H1 (cell line): ENCODE data around the gene CHD9NB. TPM values are rescaled to one million over a fixed set of nuclear protein-coding genes. Genes with fewer than 3 reads are reported as not detected.

Source experiments
- CTCF ChIA-PET: fragments of 300-600 bp; sonication (Branson Sonifier 250); formaldehyde crosslinking; loops from one replicate; lab custom pipeline; 2021; ENCODE audit not compliant: partially characterized antibody; lab: Charles Lee
- POLR2A ChIA-PET: fragments of 300-600 bp; sonication (Branson Sonifier 250); formaldehyde crosslinking; loops from one replicate; lab custom pipeline; 2021; ENCODE audit warnings: inconsistent platforms; ENCODE audit not compliant: partially characterized antibody; lab: Charles Lee
- DNase-seq, 2 experiments: peaks; one replicate each; pipeline versions ENCODE4 v3.0.0 to v3.0.0-alpha.2; 2010 to 2022; ENCODE audit warnings: low spot score in 2 of 2, low read depth in 1 of 2, mixed read lengths in 1 of 2
- FAIRE-seq: peaks from 2 replicates; lab custom pipeline; 2011; peaks lifted over from hg19 to GRCh38; lab: Jason Lieb, UNC
- H2AFZ ChIP-seq: 2 replicates; pipeline ENCODE4 v1.8.1; 2012; ENCODE audit warnings: low read length, inconsistent platforms
- H2AK5ac ChIP-seq: 2 replicates; pipeline ENCODE4 v1.6.1; 2013; ENCODE audit warnings: low read depth, low read length
- H2BK120ac ChIP-seq: replicated peaks from 2 replicates; pipeline ENCODE3; 2013; ENCODE audit warnings: low read depth, low read length, inconsistent platforms
- H2BK12ac ChIP-seq: 2 replicates; pipeline ENCODE4 v1.6.1; 2013; ENCODE audit warnings: low read depth, low read length
- H2BK15ac ChIP-seq: 2 replicates; pipeline ENCODE4 v1.6.1; 2013; ENCODE audit warnings: low read length
- H2BK20ac ChIP-seq: 2 replicates; pipeline ENCODE4 v1.6.1; 2013; ENCODE audit warnings: low read length
- H2BK5ac ChIP-seq: 2 replicates; pipeline ENCODE4 v1.6.1; 2013; ENCODE audit warnings: low read depth, low read length
- H3K14ac ChIP-seq: 2 replicates; pipeline ENCODE4 v1.6.1; 2013; ENCODE audit warnings: inconsistent platforms; ENCODE audit not compliant: insufficient read length
- H3K18ac ChIP-seq: 2 replicates; pipeline ENCODE4 v1.6.1; 2013; ENCODE audit warnings: low read length; ENCODE audit errors: extremely low read depth
- H3K23ac ChIP-seq: 2 replicates; pipeline ENCODE4 v1.6.1; 2013; ENCODE audit warnings: inconsistent platforms; ENCODE audit not compliant: insufficient read length
- H3K23me2 ChIP-seq: 2 replicates; pipeline ENCODE4 v1.6.1; 2013; ENCODE audit warnings: low read depth, low read length
- H3K27ac ChIP-seq: 2 replicates; pipeline ENCODE4 v1.6.1; 2011; ENCODE audit warnings: low read depth, low read length, inconsistent platforms
- H3K27me3 ChIP-seq, 4 experiments: replicated peaks in 1 of 4; 1 replicate in 1 of 4; 2 replicates in 3 of 4; pipeline versions ENCODE4 v1.6.1 to v1.8.1; 2011 to 2013; ENCODE audit warnings: low read length in 3 of 4, mild to moderate bottlenecking in 3 of 4, inconsistent platforms in 2 of 4, mixed read lengths in 2 of 4, moderate library complexity in 1 of 4; ENCODE audit not compliant: control insufficient read depth in 3 of 4, insufficient read depth in 3 of 4; ENCODE audit errors: extremely low read depth in 1 of 4
- H3K36me3 ChIP-seq, 4 experiments: 2 replicates each; pipeline versions ENCODE4 v1.6.1 to v1.8.1; 2011 to 2013; ENCODE audit warnings: mild to moderate bottlenecking in 4 of 4, low read length in 3 of 4, moderate library complexity in 2 of 4, control low read depth in 1 of 4, inconsistent platforms in 1 of 4; ENCODE audit not compliant: insufficient read depth in 4 of 4, control insufficient read depth in 2 of 4
- H3K4ac ChIP-seq: replicated peaks from 2 replicates; pipeline ENCODE3; 2013; ENCODE audit warnings: low read length, low read depth, mixed read lengths, inconsistent platforms; ENCODE audit not compliant: insufficient read length
- H3K4me1 ChIP-seq, 4 experiments: replicated peaks in 1 of 4; 1 replicate in 1 of 4; 2 replicates in 3 of 4; pipeline versions ENCODE4 v1.6.1 to v1.8.1; 2011 to 2013; ENCODE audit warnings: low read length in 3 of 4, inconsistent platforms in 2 of 4, mixed read lengths in 1 of 4; ENCODE audit not compliant: insufficient read depth in 4 of 4, control insufficient read depth in 3 of 4
- H3K4me2 ChIP-seq, 2 experiments: 2 replicates each; pipeline versions ENCODE4 v1.6.1 to v1.8.1; 2011 to 2013; ENCODE audit warnings: low read depth in 2 of 2, low read length in 2 of 2, control low read depth in 1 of 2, inconsistent platforms in 1 of 2, mild to moderate bottlenecking in 1 of 2; ENCODE audit not compliant: insufficient read depth in 1 of 2
- H3K4me3 ChIP-seq, 4 experiments: fragments of 200-600, 300-600 bp in 1 of 4; sonication (generic), shearing (Covaris generic), sonication (Bioruptor Twin) in 1 of 4; 2 replicates each; pipeline versions ENCODE4 v1.5.1 to v1.8.1; 2011 to 2016; ENCODE audit warnings: low read length in 4 of 4, low read depth in 3 of 4, control low read depth in 2 of 4, inconsistent platforms in 2 of 4, mild to moderate bottlenecking in 2 of 4, mixed read lengths in 1 of 4, moderate library complexity in 1 of 4; ENCODE audit not compliant: insufficient read depth in 2 of 4; ENCODE audit errors: extremely low read depth in 1 of 4
- H3K56ac ChIP-seq: replicated peaks from 2 replicates; pipeline ENCODE3; 2013; ENCODE audit warnings: low read depth, mild to moderate bottlenecking, mixed read lengths, low read length, inconsistent platforms; ENCODE audit not compliant: insufficient read length
- H3K79me1 ChIP-seq: 2 replicates; pipeline ENCODE4 v1.6.1; 2013; ENCODE audit warnings: low read depth, low read length, control low read depth
- H3K79me2 ChIP-seq, 2 experiments: 2 replicates each; pipeline versions ENCODE4 v1.6.1 to v1.8.1; 2012 to 2013; ENCODE audit warnings: low read length in 2 of 2, mild to moderate bottlenecking in 2 of 2, inconsistent platforms in 1 of 2; ENCODE audit not compliant: insufficient read depth in 2 of 2, control insufficient read depth in 1 of 2
- H3K9ac ChIP-seq, 4 experiments: replicated peaks in 1 of 4; 1 replicate in 1 of 4; 2 replicates in 3 of 4; pipeline versions ENCODE4 v1.6.1 to v1.8.1; 2011 to 2013; ENCODE audit warnings: low read depth in 3 of 4, low read length in 3 of 4, control low read depth in 2 of 4, mild to moderate bottlenecking in 2 of 4, moderate library complexity in 2 of 4, inconsistent platforms in 1 of 4; ENCODE audit errors: extremely low read depth in 1 of 4
- H3K9me3 ChIP-seq, 2 experiments: 2 replicates each; pipeline versions ENCODE4 v1.6.1 to v1.8.1; 2012 to 2013; ENCODE audit warnings: mild to moderate bottlenecking in 2 of 2, moderate library complexity in 2 of 2, control low read depth in 1 of 2, inconsistent platforms in 1 of 2, low read depth in 1 of 2, low read length in 1 of 2, mixed read lengths in 1 of 2; ENCODE audit not compliant: insufficient read depth in 2 of 2
- H4K20me1 ChIP-seq, 2 experiments: replicated peaks in 1 of 2; 2 replicates each; pipeline versions ENCODE3 to v1.8.1; 2011 to 2013; ENCODE audit warnings: inconsistent platforms in 2 of 2, low read length in 2 of 2, mild to moderate bottlenecking in 1 of 2; ENCODE audit not compliant: insufficient read depth in 2 of 2, control insufficient read depth in 1 of 2
- H4K5ac ChIP-seq: 2 replicates; pipeline ENCODE4 v1.6.1; 2013; ENCODE audit warnings: low read length, low read depth, mixed read lengths, inconsistent platforms; ENCODE audit not compliant: insufficient read length
- H4K8ac ChIP-seq: 2 replicates; pipeline ENCODE4 v1.8.0; 2013; ENCODE audit warnings: mild to moderate bottlenecking, moderate library complexity, low read length, inconsistent platforms; ENCODE audit not compliant: insufficient read depth; ENCODE audit errors: extremely low read depth
- H4K91ac ChIP-seq: replicated peaks from 2 replicates; pipeline ENCODE3; 2013; ENCODE audit warnings: low read length, mixed read lengths, inconsistent platforms; ENCODE audit not compliant: insufficient read length
- ATF3 ChIP-seq: IDR thresholded peaks from 2 replicates; pipeline ENCODE4 v1.6.1; 2011; ENCODE audit warnings: low read depth, mild to moderate bottlenecking, low read length; ENCODE audit not compliant: insufficient read depth
- BCL11A ChIP-seq, 2 experiments: IDR thresholded peaks; one replicate each; pipeline ENCODE4 v1.6.1; 2011; ENCODE audit warnings: low read depth in 2 of 2, low read length in 2 of 2, mild to moderate bottlenecking in 2 of 2
- CBX8 ChIP-seq: fragments of 300-800, 300-1000 bp; sonication (generic); IDR thresholded peaks from 2 replicates; pipeline ENCODE4 v1.7.1; 2016; ENCODE audit warnings: low read depth, low read length, borderline replicate concordance
- CHD2 ChIP-seq: IDR thresholded peaks from 2 replicates; pipeline ENCODE4 v1.6.1; 2012; ENCODE audit warnings: low read length, improper control_type of control experiment
- CREB1 ChIP-seq: IDR thresholded peaks from 2 replicates; pipeline ENCODE4 v1.6.1; 2012; ENCODE audit warnings: inconsistent platforms
- EP300 ChIP-seq, 2 experiments: IDR thresholded peaks; 1 replicate in 1 of 2; 2 replicates in 1 of 2; pipeline ENCODE4 v1.6.1; 2011 to 2012; ENCODE audit warnings: low read depth in 2 of 2, low read length in 2 of 2, mild to moderate bottlenecking in 2 of 2, borderline replicate concordance in 1 of 2, inconsistent platforms in 1 of 2, moderate library complexity in 1 of 2
- JUN ChIP-seq: IDR thresholded peaks from 2 replicates; pipeline ENCODE4 v1.6.1; 2011; ENCODE audit warnings: low read depth, mild to moderate bottlenecking, improper control_type of control experiment, low read length
- MAFK ChIP-seq: IDR thresholded peaks from 2 replicates; pipeline ENCODE4 v1.6.1; 2012; ENCODE audit warnings: low read depth, mild to moderate bottlenecking, improper control_type of control experiment, low read length
- TAF7 ChIP-seq: optimal IDR thresholded peaks from 2 replicates; pipeline ENCODE3; 2011; ENCODE audit warnings: low read depth, mild to moderate bottlenecking, inconsistent platforms, low read length, moderate library complexity, borderline replicate concordance
- TEAD4 ChIP-seq: IDR thresholded peaks from 2 replicates; pipeline ENCODE4 v1.6.1; 2012; ENCODE audit warnings: low read depth, low read length, inconsistent platforms, mixed read lengths
- WGBS, 2 experiments: shearing (Covaris generic) in 1 of 2; methylation state at CpG; one replicate each; pipeline versions ENCODE4 v1.1.6 to v1.1.7; 2013 to 2015; ENCODE audit warnings: low lambda C conversion rate in 2 of 2, mixed read lengths in 2 of 2, inconsistent platforms in 1 of 2, low coverage in 1 of 2, missing lambda C conversion rate in 1 of 2; ENCODE audit not compliant: insufficient replicate concordance in 2 of 2, insufficient coverage in 1 of 2, insufficient read length in 1 of 2; ENCODE audit errors: extremely low coverage in 1 of 2, missing lambda C conversion rate in 1 of 2; 5-methylcytosine and 5-hydroxymethylcytosine counted together
- polyA plus RNA-seq, 7 experiments: library from polyadenylated mRNA; depleted of rRNA in 3 of 7; stranded (reverse) in 5 of 7; unstranded in 2 of 7; fragments of >200 nt in 5 of 7; fragments of 200-250 nt in 2 of 7; gene quantifications; 1 replicate in 5 of 7; 2 replicates in 1 of 7; 4 replicates in 1 of 7; pipeline versions ENCODE4 v1.2.1 to v1.2.3, GENCODE V29; 2011 to 2013; ENCODE audit warnings: missing spikeins in 2 of 7, mixed read lengths in 2 of 7
- total RNA-seq: library from RNA; stranded (reverse); fragmentation: NEBNext Ultra II Directional; extraction: Animal tissue kit (Norgen Biotek cat#: 25700); gene quantifications from 2 replicates; pipeline ENCODE4 v1.2.1, GENCODE V29; 2021

Gene CHD9NB
- total and polyA plus RNA-seq, 2 of the 8 experiments (the other 6 are each of a cell fraction or from before 2014, with no cell fraction given), result 4.5 to 5.9 TPM

GRCh38 chr16:53098526-53099317 lies 46.0 kb upstream of the CHD9NB start:
- Histone ChIP-seq H3K56ac (no peak overlapping the region), H4K8ac (peak overlapping the region; percentile 35; the same call in 1 of the 2 replicates), H3K36me3 (no peaks in the 10 kb centered on the region), H3K18ac (peak overlapping the region; percentile 73; the same call in 1 of the 2 replicates), H3K79me1 (no peaks in the 10 kb centered on the region; the same call in 1 of the 2 replicates), H3K9me3 (no peaks in the 10 kb centered on the region), H2BK20ac (peak overlapping the region; percentile 97), H3K79me2 (peaks cover 0 to 16% of the 10 kb centered on the region in 2 experiments; a peak in 2 of 4 replicates), H3K4me1 (peaks cover 11 to 14% (median 12%) of the 10 kb centered on the region in 4 experiments), H4K20me1 (no peaks in the 10 kb centered on the region), H4K91ac (peak overlapping the region; percentile 77), H3K27ac (peak overlapping the region; percentile 6; the same call in 1 of the 2 replicates), H2AK5ac (peak overlapping the region; percentile 16; the same call in 1 of the 2 replicates), H3K9ac (peak overlapping the region in 3 of 4 experiments; percentile 6 to 39 (median 28); a peak in 4 of 7 replicates), H3K4me3 (peak overlapping the region; percentile 19 to 64 (median 40); a peak in 6 of 8 replicates), H4K5ac (peak overlapping the region; percentile 51), H2BK5ac (peak overlapping the region; percentile 95), H3K23me2 (0 out of 2 replicates have a peak, but pooled peaks cover 4% of the 10 kb centered on the region), H2BK12ac (peak overlapping the region; percentile 98), H3K27me3 (no peaks in the 10 kb centered on the region), H3K14ac (no peak overlapping the region), H3K4me2 (peak overlapping the region; percentile 70 to 79), H3K23ac (no peak overlapping the region), H2BK15ac (peak overlapping the region; percentile 83; the same call in 1 of the 2 replicates), H2AFZ (no peak overlapping the region), H3K4ac (peak overlapping the region; percentile 47), H2BK120ac (peak overlapping the region; percentile 74)
- peak in 1 of 2 experiments; percentile 66 for DNase-seq
- FAIRE-seq, result no peak
- ChIA-PET CTCF (interaction anchor here (1.2 to 2.4 kb wide), 5 partner anchors 19 to 109 kb away, joined by 3 to 12 read pairs (median 6); partner anchors contain the start of gene CHD9), POLR2A (interaction anchor here (0.8 to 3.4 kb wide), 11 partner anchors 8 to 110 kb away, joined by 3 to 15 read pairs (median 4); partner anchors contain the start of gene CHD9)
- 9% methylated on average over 16 of the region's 16 CpGs; no CpG with 5 or more reads in 1 of the 2 experiments for WGBS, 2 experiments
- TF ChIP-seq MAFK (no peak), ATF3 (no peak), TEAD4 (no peak), CREB1 (peak; percentile 25; the same call in 1 of the 2 replicates), CBX8 (no peak), CHD2 (no peak), BCL11A (IDR thresholded peaks at IDR 0.05; ENCODE audit: low read depth in 2 of 2, low read length in 2 of 2) (no peak), JUN (no peak), TAF7 (peak; percentile 35), EP300 (IDR thresholded peaks at IDR 0.05; ENCODE audit: borderline replicate concordance in 1 of 2, low read depth in 2 of 2, low read length in 2 of 2) (no peak)
